SHP77 (cell line): ENCODE results near the gene EPHA2.
"Not testable (repeated sequence)": the region's sequence is repeated elsewhere in the genome, so short reads cannot be mapped to it uniquely, and the experiment has no call there.

Experiments
- DNase-seq, 2 experiments: peaks; one replicate each; lab custom pipeline; 2025; lab: John Stamatoyannopoulos, UW

Gene EPHA2

DNA sequence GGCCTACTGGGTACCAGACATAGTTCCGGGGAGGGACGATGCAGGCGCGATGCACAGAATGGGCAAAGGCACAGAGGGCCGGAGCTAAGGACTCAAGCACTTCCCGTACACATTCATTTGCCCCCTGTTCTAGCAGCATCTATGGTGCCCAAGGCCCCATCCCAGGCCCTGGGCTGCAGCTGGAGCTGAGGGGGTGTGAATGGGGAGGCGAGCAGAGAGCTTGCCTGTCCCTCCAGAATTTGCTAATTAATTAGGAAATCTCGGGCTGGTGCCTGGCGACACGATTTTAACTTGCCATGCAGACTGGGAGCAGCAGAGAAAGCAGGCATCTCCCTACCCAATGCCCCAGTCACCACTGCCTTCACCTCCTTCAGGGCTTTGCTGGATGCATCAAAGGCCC, 35.9 kb downstream of the EPHA2 start:
- no peak for DNase-seq

DNA sequence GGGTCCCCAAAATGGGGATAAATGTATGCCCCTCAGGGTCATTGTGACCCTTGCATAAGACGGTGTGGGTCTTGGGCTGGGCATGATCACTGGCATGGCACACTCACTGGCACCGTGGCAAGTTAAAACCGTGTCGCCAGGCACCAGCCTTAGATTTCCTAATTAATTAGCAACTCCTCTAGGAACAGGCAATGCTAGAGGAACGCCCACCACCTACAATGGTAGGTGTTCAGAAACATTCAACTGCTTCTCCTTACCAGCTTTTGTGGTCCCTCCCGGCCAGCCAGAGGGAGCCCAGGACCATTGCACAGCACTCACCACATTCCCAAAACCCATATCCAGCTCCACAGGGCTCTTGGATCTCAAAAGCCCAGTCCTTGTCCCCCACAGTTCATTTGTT, 36.4 kb downstream of the EPHA2 start:
- DNase-seq: no peak

- DNase-seq: no peak
These were observed 37.2 kb downstream of the EPHA2 start for GRCh38 chr1:16118706-16119105.

DNA sequence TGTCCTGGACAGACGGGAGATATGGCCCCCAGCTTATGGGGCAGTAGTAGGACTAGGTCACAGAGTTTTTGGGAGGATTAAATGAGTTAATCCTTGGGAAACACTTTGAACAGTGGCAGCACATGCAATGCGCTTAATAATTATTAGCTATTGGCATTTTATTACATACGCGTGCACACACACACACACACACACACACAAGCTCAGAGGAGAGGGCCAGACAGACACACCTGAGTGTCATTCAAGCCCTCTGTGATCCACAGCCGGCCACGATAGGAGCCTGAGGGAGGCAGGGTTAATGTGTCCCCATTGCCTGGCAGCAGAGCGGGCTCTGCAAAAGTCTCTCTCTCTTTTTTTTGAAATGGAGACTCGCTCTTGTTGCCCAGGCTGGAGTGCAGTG, 37.9 kb downstream of the EPHA2 start:
- no peak for DNase-seq

GRCh38 chr1:16117369-16117768, 38.5 kb downstream of the EPHA2 start:
- DNase-seq: no peak

- no peak for DNase-seq
These were observed 39.2 kb downstream of the EPHA2 start for GRCh38 chr1:16116625-16117024.

GRCh38 chr1:16116002-16116401, 39.9 kb downstream of the EPHA2 start:
- DNase-seq: no peak

- DNase-seq: no peak
These were observed 40.3 kb downstream of the EPHA2 start for GRCh38 chr1:16115468-16115983.

DNA sequence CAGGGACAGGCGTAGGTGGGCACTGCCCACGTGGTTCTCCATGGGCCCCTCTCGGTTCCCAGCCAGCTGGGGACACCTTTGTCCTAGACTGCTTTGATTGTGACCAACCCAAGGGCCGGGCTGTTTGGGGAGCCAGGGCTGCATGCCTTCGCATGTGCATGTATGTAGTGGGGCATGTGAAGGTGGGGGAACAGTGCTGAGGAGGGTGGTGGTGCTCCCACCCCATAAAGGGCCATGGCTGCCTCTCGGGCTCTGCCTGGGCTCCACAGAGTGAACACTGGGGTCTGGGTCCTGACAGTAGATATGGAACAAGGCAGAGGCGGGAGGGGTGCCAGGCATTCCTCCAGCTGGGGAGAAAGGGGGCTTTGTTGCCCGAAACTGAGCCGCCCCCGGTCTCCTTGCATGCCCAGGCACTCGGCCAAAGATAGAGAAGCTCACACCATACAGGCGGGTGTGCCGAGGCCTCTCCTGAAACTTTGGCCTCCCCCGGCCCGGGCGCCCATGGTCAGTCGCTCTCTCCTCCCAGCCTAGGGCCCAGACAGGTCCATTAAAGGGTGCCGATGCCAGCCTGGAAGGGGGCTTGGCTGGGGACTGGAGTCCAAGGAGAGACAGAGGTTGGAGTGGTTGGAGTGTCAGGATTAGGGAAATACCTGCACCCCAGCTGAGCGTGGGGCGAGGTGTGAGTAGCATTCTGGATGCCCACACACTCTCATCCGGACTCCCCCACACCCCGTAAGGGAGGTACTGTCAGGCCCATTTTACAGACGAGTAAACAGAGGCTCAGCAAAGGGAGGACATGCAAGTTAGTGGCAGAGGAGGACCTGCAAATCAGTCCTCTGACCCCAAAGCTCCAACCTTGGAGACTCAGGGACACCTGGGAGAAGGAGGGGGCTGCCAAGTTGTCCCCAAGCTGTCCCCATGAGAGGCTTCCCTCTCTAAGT, 41.1 kb downstream of the EPHA2 start:
- DNase-seq: no peak

- DNase-seq: no peak
These were observed 43.0 kb downstream of the EPHA2 start for GRCh38 chr1:16112596-16113555.

GRCh38 chr1:16111771-16112595, 43.9 kb downstream of the EPHA2 start:
- DNase-seq: no peak

DNA sequence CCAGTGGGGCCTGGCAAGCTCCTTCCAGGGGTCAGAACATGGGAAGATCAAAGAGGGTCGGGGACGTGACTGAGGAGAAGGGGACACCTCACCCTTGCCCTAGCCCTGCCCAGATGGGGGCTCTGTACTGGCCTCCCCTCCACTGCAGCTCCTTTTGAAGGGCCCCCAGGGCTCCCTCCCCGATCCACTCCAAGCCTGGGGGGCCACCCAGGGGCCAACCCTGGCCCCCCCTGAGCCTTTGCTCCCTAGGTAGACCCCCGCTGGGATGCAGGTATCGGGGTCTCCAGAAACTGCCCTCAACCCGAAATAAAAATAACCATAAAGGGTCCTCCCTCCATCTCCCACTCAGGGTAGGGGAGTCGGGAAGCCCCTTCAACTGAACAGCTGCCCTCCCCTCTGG, 45.0 kb downstream of the EPHA2 start:
- DNase-seq: no peak

- DNase-seq: no peak
These were observed 45.4 kb downstream of the EPHA2 start for GRCh38 chr1:16110456-16110855.

DNA sequence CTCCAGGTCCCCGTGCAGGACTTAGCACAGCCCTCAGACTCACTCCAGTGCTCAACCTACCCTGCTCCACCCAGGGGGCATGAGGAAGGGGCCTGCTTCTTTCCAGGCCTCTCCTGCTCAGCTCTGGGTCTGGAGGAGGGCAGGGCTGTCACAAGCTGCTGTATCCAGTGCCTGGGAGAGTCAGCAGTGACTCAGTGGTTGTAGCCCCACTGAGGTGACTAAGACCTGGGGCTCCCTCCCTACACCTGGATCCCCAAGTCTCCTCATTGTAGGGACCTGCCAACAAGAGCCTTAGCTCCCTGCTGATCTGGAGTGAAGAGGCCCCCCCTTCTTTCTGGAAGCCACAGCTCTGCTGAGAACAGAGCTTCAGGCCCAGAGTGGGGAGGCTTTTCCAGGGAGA, 46.3 kb downstream of the EPHA2 start:
- no peak for DNase-seq

- DNase-seq: not testable (repeated sequence)
These were observed 48.8 kb downstream of the EPHA2 start for GRCh38 chr1:16107039-16107438.

DNA sequence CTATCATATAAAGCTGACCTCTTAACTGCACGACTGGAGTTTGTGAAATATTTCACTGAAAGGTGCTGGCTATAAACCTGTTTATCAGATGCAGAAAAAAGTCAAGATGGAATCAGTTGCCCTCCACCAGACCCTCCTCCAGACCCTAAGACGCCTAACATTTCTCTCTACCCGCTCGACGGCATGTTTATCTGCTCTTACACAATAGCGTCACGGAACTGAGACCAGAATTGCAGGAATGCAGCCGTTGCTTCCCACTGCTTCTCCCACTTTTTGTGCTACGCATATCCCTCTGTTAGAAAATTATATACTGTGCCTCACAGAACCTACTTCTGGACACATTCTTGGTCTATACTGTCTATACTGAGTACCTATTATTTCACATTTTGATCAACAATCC, 54.2 kb downstream of the EPHA2 start:
- DNase-seq: no peak

- no peak for DNase-seq
These were observed 56.5 kb downstream of the EPHA2 start for GRCh38 chr1:16099412-16099811.

GRCh38 chr1:16095447-16095846, 60.4 kb downstream of the EPHA2 start:
- no peak for DNase-seq

- no peak for DNase-seq
These were observed 61.3 kb downstream of the EPHA2 start for GRCh38 chr1:16094453-16095158.

DNA sequence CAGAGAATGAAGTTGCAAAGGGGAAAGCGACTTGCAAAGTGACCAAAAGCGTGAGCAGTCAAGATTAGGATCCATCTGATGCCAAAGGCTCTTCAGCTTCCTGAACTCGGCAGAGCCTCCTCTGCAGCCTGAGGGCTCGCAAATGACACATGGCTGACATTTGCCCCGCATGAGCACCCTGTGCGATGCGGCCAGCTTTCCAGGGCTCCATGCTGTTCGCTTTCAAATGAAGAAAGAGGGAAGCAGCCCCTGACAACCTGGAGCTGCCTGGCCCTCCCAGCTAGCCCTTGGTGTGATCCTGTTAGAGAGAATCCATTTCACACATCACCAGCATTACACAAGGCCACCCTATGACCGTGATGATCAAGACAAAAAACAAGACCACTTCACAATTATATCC, 62.3 kb downstream of the EPHA2 start:
- no peak for DNase-seq

DNA sequence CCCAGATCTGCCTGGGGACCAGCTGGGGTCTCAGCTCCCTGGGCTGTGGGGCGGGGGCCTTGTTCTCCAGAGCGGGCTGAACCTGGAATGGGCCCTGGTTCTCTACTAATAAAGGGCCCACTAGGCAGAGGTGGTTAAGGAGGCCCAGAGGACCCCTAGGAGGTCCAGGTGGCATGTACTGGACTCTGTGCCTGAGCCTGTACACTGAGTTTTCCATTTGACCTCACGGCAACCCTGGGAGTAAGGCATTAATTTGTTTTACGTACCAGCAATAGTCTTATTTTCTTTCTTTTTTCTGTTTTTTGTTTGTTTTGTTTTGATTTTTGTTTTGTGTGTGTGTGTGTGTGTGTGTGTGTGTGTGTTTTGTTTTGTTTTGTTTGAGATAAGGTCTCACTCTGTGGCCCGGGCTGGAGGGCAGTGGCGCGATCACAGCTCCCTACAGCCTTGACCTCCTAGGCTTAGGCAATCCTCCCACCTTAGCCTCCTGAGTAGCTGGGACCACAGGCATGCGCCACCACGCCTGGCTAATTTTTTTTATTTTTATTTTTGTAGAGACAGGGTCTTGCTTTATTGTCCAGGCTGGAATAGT, 62.9 kb downstream of the EPHA2 start:
- DNase-seq: no peak
